Stimulated activated CD4-positive, alpha-beta T cell treated with anti-CD3 and anti-CD28 coated beads, Interleukin-1b, Interleukin-23, amount 100 ng/mL, for 24 hours (primary cell): Measurements from ENCODE around the gene TRIM50.
"Not testable (repeated sequence)": the region's sequence is repeated elsewhere in the genome, so short reads cannot be mapped to it uniquely, and the experiment has no call there.

Experiments
- DNase-seq, 4 experiments: peaks; one replicate each; pipeline ENCODE4 v3.0.0-alpha.2; 2020; ENCODE audit warnings: low read depth in 4 of 4, low spot score in 1 of 4

Gene TRIM50

GRCh38 chr7:73314271-73314670 lies 13.6 kb downstream of the TRIM50 start:
- no peak for DNase-seq

DNA sequence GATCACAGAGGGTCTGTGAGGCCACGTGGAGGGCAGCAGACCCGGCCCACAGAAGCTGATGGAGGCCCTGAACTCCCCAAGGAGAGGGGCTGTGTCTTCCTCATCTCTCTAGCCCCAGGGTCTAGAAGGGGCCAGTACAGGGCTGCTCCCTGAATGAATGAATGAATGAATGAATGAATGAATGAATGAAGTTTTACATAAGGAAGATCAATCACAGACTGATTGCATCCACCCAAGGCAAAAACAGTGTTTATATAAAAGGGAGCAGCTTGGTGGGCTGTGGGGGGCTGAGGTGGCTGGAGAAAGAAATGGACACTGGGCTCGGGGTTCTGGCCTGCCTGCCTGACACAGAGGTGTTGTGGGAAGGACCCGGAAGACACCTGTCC lies 14.4 kb downstream of the TRIM50 start:
- no peak for DNase-seq

GRCh38 chr7:73312831-73313520 lies 14.9 kb downstream of the TRIM50 start:
- DNase-seq: no peak

GRCh38 chr7:73311421-73311820 lies 16.5 kb downstream of the TRIM50 start:
- DNase-seq: not testable (repeated sequence)

GRCh38 chr7:73308665-73309214 lies 19.1 kb downstream of the TRIM50 start, which contains the start of gene NSUN5:
NSUN5 (minus strand) TSS chr7:73308826; CDS start chr7:73308790, 36 bp downstream.
- peak; percentile 71 to 89 (median 83) for DNase-seq

- no peak for DNase-seq
These were observed 19.7 kb downstream of the TRIM50 start for GRCh38 chr7:73308074-73308664.

GRCh38 chr7:73307436-73307835 lies 20.4 kb downstream of the TRIM50 start:
- DNase-seq: no peak

GRCh38 chr7:73304612-73305387 lies 23.1 kb downstream of the TRIM50 start:
- DNase-seq: not testable (repeated sequence)

DNA sequence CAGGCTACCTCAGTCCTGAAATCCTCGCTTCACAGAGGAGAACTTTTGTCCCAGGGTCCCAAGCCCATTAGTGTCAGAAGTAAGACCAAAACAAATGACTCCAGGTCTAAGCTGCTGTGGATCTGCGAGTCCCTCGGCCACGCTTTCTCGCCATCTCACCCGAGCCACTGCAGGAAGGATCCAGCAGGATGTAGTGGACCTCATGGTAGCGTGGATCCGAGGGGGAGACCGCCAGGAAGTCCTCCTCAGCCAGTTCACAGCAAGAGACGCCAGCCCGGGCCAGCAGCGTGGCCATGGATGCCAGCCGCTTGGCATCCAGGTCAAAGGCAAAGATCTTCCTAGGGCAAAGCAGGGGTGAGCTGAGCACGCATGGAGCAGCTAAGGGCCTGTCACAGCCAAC lies 23.8 kb downstream of the TRIM50 start:
- no peak for DNase-seq

GRCh38 chr7:73303546-73303945 lies 24.3 kb downstream of the TRIM50 start:
- DNase-seq: no peak

- DNase-seq: not testable (repeated sequence)
These were observed 25.0 kb downstream of the TRIM50 start for GRCh38 chr7:73302846-73303245.

DNA sequence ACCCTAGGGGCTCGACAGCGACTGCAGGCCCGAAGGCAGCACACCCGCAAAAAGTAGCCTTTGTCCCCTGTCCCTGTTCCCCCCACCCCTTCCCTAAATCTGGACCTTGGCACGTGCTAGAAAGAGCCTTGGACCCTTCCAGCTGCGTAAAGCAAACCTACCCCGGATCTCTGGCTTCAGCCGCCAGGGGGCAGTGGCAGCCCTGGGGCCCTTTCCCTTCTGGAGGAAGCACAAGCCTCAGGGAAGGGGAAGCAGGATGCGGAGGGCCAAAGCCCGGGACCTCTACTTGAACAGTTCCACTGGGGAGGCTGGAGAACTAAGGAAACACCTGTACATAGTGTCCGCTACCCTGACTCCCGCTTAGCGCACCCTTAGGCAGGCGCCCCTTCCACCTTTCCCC lies 26.8 kb downstream of the TRIM50 start:
- not testable (repeated sequence) for DNase-seq

DNA sequence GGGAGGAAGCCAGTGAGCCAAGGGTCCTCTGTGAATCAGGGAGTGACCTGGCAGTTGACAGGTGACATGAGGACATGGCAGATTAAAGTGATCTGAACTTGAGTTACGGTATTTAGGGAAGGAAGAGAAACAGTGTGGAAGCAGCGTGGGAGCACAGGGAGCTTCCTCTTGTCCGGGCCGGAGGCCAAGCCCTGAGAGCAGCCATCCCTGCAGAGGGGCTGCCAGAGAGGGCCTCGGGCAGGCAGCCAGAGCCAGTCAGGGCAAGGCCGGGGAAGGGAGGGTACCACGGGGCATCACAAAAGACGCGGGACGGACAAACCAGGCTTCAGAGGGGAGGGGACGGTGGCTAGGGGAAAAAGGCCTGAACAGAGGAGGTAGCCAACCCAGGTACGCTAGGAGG lies 28.1 kb downstream of the TRIM50 start:
- not testable (repeated sequence) for DNase-seq

DNA sequence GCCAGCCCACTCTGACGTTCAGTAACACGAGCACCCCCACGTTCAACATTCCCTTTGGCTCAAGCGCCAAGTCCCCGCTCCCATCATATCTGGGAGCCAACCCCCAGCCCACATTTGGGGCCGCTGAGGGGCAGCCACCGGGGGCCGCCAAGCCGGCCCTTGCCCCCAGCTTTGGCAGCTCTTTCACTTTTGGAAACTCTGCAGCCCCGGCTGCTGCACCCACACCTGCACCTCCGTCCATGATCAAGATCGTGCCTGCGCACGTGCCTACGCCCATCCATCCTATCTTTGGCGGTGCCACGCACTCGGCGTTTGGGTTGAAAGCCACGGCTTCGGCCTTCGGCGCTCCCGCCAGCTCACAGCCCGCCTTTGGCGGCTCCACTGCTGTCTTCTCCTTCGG lies 30.2 kb downstream of the TRIM50 start:
- DNase-seq: not testable (repeated sequence)

GRCh38 chr7:73297235-73297634 lies 30.6 kb downstream of the TRIM50 start:
- DNase-seq: not testable (repeated sequence)

DNA sequence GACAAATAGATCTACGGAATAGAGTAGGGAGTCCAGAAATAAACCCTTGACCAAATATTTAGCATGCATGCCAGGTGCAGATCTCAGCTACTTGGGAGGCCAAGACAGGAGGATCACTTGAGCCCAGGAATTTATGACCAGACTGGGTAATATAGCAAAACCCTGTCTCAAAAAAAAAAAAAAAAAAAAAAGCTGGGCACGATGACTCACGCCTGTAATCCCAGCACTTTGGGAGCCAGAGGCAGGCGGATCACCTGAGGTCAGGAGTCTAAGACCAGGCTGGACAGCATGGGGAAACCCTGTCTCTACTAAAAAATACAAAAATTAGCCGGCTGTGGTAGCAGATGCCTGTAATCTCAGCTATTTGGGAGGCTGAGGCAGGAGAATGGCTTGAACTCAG lies 50.7 kb downstream of the TRIM50 start:
- not testable (repeated sequence) for DNase-seq

DNA sequence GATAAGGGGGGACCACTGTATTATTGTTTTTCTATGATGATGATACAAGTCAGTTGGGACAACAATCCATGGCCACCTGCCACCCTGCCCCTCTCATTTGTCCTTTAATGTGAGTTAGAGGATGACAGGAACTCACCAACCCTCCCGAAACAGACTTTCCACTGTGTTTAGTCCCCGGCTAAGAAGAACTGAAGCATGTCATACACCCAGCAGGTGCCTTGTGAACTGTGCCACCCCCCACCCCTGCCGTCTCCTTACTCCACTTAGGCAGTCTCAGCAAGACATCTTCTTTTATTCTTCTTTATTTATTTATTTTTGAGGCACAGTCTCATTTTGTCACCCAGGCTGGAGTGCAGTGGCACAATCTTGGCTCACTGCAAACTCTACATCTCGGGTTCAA lies 60.1 kb downstream of the TRIM50 start:
- DNase-seq: not testable (repeated sequence)

DNA sequence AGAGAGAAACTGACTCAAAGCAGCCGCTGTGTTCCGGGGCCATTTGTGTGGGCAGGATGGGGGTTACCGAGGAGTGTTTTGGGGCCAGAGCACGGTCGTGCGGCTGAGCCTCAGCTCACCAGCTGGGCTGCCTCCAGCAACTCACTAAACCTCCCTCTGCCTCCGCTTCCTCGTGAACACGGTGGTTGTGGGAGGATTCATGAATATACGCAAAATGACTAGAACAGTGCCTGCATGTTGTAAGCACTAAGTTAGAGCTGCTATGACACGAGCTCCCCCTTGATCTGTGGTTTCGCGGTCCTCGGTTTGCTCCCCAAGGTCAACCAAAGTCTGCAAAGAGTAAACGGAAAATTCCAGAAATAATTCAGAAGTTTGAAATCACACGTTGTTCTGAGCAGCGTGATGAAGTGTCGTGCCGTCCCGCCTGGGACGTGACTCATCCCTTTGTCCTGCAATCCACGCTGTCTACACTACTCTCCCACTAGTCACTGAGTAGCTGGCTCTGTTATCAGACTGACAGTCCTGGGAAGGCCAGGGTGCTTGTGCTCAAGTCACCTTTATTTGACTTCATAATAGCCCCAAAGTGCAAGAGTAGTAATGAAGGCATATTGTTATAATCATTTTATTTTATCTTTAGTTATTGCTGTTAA lies 61.0 kb downstream of the TRIM50 start:
- DNase-seq: not testable (repeated sequence)
